Epidermal melanocyte (primary cell): ENCODE results near the gene GUF1.
"Not testable (repeated sequence)": the region's sequence is repeated elsewhere in the genome, so short reads cannot be mapped to it uniquely, and the experiment has no call there.

Experiments
- DNase-seq: peaks from one replicate; pipeline ENCODE4 v3.0.0; 2011; ENCODE audit warnings: low spot score; ENCODE audit not compliant: insufficient read length

The GUF1 gene

GRCh38 chr4:44701037-44701436 lies 22.8 kb downstream of the GUF1 start:
- no peak for DNase-seq

- no peak for DNase-seq
Measured at GRCh38 chr4:44704673-44705072, 26.5 kb downstream of the GUF1 start.

GRCh38 chr4:44713125-44713524 lies 34.9 kb downstream of the GUF1 start:
- no peak for DNase-seq

- DNase-seq = no peak
Measured at GRCh38 chr4:44716597-44716996, 38.4 kb downstream of the GUF1 start.

GRCh38 chr4:44720371-44720770 lies 42.2 kb downstream of the GUF1 start:
- no peak for DNase-seq

GRCh38 chr4:44722001-44722400 lies 43.8 kb downstream of the GUF1 start:
- DNase-seq = no peak

- no peak for DNase-seq
Measured at GRCh38 chr4:44725166-44725565, 46.9 kb downstream of the GUF1 start.

- DNase-seq = no peak
Measured at GRCh38 chr4:44725726-44726037, 47.5 kb downstream of the GUF1 start.

- DNase-seq = peak; percentile 81
Measured at GRCh38 chr4:44726038-44726871, 48.0 kb downstream of the GUF1 start, which contains the start of gene GNPDA2. Gene GNPDA2, minus strand, starts transcription at chr4:44726556. Its CDS starts 4,349 bp downstream, at chr4:44722207.

GRCh38 chr4:44727471-44727870 lies 49.3 kb downstream of the GUF1 start:
- no peak for DNase-seq

- DNase-seq = not testable (repeated sequence)
Measured at GRCh38 chr4:44728694-44729093, 50.5 kb downstream of the GUF1 start.

GRCh38 chr4:44736900-44737299 lies 58.7 kb downstream of the GUF1 start:
- DNase-seq = no peak

GRCh38 chr4:44738615-44739014 lies 60.4 kb downstream of the GUF1 start:
- DNase-seq = no peak

GRCh38 chr4:44740201-44740600 lies 62.0 kb downstream of the GUF1 start:
- no peak for DNase-seq
